HG03575 (cell line): ENCODE measurements around the gene PIR.

Source experiments
- ATAC-seq: cut with Tn5 transposase; IDR thresholded peaks from one replicate; pipeline ENCODE4 v1.9.1; 2021; ENCODE audit not compliant: unreplicated experiment, insufficient number of reproducible peaks, low FRiP score; ENCODE audit errors: extremely low read depth

Gene PIR

GRCh38 chrX:15496824-15497223 lies 3.7 kb upstream of the PIR start:
- ATAC-seq = no peak

GRCh38 chrX:15495801-15496200 lies 2.7 kb upstream of the PIR start:
- no peak for ATAC-seq

- no peak for ATAC-seq
These were observed 664 bp downstream of the PIR start for GRCh38 chrX:15492469-15492868.

- no peak for ATAC-seq
These were observed 9.2 kb downstream of the PIR start for GRCh38 chrX:15483891-15484290.

GRCh38 chrX:15475486-15475885 lies 17.6 kb downstream of the PIR start:
- ATAC-seq = no peak

- ATAC-seq = no peak
These were observed 18.1 kb downstream of the PIR start for GRCh38 chrX:15475021-15475420.

GRCh38 chrX:15474028-15474427 lies 19.1 kb downstream of the PIR start:
- no peak for ATAC-seq

- ATAC-seq = no peak
These were observed 20.6 kb downstream of the PIR start for GRCh38 chrX:15472531-15472930.

- peak; percentile 49 for ATAC-seq
These were observed 22.1 kb downstream of the PIR start for GRCh38 chrX:15471028-15471427.

- no peak for ATAC-seq
These were observed 23.5 kb downstream of the PIR start for GRCh38 chrX:15469613-15470012.

GRCh38 chrX:15468036-15468435 lies 25.1 kb downstream of the PIR start:
- no peak for ATAC-seq

GRCh38 chrX:15465896-15466651 lies 27.1 kb downstream of the PIR start:
- ATAC-seq = no peak

GRCh38 chrX:15465347-15465746 lies 27.8 kb downstream of the PIR start:
- no peak for ATAC-seq

- ATAC-seq = no peak
These were observed 28.4 kb downstream of the PIR start for GRCh38 chrX:15464704-15465103.

GRCh38 chrX:15451913-15452312 lies 41.2 kb downstream of the PIR start:
- ATAC-seq = no peak

GRCh38 chrX:15448010-15448639 lies 45.0 kb downstream of the PIR start:
- ATAC-seq = no peak

GRCh38 chrX:15441464-15441863 lies 51.7 kb downstream of the PIR start:
- no peak for ATAC-seq

GRCh38 chrX:15438332-15438731 lies 54.8 kb downstream of the PIR start:
- ATAC-seq = no peak

GRCh38 chrX:15437724-15438123 lies 55.4 kb downstream of the PIR start:
- no peak for ATAC-seq

GRCh38 chrX:15435836-15436619 lies 57.1 kb downstream of the PIR start:
- no peak for ATAC-seq
